ENCODE results near the gene CORO7. TPM values are rescaled to one million over a fixed set of nuclear protein-coding genes. Genes with fewer than 3 reads are reported as not detected.

CORO7 gene
- total RNA-seq, 1 experiment from 2014 or later: 42.1 TPM

DNA sequence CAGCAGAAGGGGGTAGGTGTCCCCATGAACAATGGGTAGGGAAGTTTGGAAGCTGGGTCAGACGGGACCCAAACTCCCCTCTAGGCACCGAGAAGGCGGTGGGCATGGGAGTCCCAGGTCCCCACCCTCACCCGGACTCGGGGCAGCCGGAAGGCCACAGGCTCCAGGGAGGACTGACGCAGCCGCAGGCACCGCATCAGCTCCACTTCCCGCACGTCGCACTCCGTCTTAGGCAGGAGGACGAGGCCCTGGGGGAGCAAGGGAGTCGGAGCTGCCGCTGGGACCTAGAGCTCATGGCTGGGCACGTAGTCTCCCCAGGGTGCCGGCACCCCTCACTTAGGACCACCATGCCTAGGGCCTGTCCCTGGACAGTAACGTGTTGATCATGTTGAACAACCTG is 58.2 kb downstream of the CORO7 start:
- H3K27ac ChIP-seq: no peak overlapping the region
- H3K79me2 ChIP-seq (ENCODE audit: low read depth): no peaks in the 10 kb centered on the region
- DNase-seq: no peak
- H3K4me2 ChIP-seq: no peak overlapping the region
- H4K20me1 ChIP-seq (ENCODE audit: insufficient read depth): no peaks in the 10 kb centered on the region
- H3K4me3 ChIP-seq: no peak overlapping the region
- peaks cover 11% of the 10 kb centered on the region for H3K4me1 ChIP-seq (replicated peaks; ENCODE audit: insufficient read depth)
- no peak overlapping the region for H2AFZ ChIP-seq
- TF ChIP-seq EZH2 (IDR thresholded peaks at IDR 0.05; ENCODE audit: low read depth): no peak
- TF ChIP-seq, protein P1, sequence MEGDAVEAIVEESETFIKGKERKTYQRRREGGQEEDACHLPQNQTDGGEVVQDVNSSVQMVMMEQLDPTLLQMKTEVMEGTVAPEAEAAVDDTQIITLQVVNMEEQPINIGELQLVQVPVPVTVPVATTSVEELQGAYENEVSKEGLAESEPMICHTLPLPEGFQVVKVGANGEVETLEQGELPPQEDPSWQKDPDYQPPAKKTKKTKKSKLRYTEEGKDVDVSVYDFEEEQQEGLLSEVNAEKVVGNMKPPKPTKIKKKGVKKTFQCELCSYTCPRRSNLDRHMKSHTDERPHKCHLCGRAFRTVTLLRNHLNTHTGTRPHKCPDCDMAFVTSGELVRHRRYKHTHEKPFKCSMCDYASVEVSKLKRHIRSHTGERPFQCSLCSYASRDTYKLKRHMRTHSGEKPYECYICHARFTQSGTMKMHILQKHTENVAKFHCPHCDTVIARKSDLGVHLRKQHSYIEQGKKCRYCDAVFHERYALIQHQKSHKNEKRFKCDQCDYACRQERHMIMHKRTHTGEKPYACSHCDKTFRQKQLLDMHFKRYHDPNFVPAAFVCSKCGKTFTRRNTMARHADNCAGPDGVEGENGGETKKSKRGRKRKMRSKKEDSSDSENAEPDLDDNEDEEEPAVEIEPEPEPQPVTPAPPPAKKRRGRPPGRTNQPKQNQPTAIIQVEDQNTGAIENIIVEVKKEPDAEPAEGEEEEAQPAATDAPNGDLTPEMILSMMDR (conservative IDR thresholded peaks at IDR 0.05): no peak
- POLR2A ChIA-PET (ENCODE audit: unreplicated experiment): no interaction called here
- H3K9me2 ChIP-seq (ENCODE audit: insufficient read depth): no peaks in the 10 kb centered on the region
- CTCF ChIA-PET: interaction anchor here (0.6 to 2.1 kb wide), 3 partner anchors 35 to 477 kb away, joined by 3 to 15 read pairs (median 12); no protein-coding TSS in a partner anchor
- no TSS peak for BruUV-seq (replicated peaks)
- intact Hi-C loops (cut with micrococcal nuclease; ENCODE audit: unreplicated experiment): no loop called here
- peaks cover 15% of the 10 kb centered on the region; the same call in 1 of the 2 replicates for H3F3A ChIP-seq (ENCODE audit: insufficient read depth, low read depth)
- H3K36me3 ChIP-seq (ENCODE audit: low read depth): no peaks in the 10 kb centered on the region
- no peaks in the 10 kb centered on the region for H3K27me3 ChIP-seq (ENCODE audit: insufficient read depth, low read depth)
- no peaks in the 10 kb centered on the region for H3K9me3 ChIP-seq (ENCODE audit: insufficient read depth, low read depth)

- CTCF ChIA-PET: no interaction called here
- H3K79me2 ChIP-seq (ENCODE audit: low read depth): no peaks in the 10 kb centered on the region
Measured at GRCh38 chr16:4356820-4357219, 59.6 kb downstream of the CORO7 start.

DNA sequence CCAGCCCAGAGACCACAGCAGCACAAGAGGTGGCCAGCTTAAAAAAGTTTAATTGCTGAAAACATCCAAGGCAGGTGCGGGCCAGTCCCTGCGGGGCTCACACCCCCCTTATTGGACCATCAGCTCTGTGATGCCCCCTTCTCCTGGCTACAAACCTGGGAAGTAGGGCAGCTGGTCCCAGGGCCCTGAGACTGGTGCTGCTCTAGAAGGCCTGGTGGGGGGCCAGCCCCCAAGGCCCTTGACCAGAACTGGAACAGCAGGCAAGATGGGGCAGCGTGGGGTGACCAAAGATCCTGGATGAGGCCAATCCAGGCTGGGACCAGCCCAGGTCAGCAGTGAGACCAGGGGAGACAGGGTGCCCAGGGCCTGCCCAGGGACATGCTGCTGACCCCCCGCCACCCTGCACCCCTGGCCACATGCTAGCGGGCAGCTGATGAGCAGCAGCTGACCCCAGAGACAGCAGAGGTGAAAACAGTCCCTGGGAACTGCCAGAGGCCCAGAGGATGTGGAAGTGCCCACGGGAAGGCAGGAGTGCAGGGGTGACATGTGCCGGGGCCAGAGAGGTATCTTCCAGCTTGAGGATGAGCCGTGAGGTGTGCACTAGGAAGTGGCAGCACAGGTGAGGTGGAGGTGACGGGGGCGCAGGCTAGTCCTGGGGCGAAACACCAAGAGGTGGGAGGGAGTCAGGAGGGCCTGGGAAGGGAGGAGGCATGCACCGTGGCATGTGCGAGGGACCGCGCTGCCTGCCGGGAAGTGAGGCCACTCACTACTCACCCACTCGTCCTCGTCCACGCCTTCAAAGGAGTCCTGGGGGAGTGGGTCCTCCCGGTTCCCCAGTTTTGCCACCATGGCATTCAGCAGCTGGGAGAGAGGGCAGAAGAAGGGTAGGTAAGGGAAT is 61.6 kb downstream of the CORO7 start:
- POLR2A ChIA-PET (ENCODE audit: unreplicated experiment): interaction anchor here (0.5 kb wide), 1 partner anchor 66 kb away, joined by 6 read pairs; no protein-coding TSS in a partner anchor
- CTCF ChIA-PET: no interaction called here
- no peak for TF ChIP-seq EZH2 (IDR thresholded peaks at IDR 0.05; ENCODE audit: low read depth)
- TF ChIP-seq, protein P1 (conservative IDR thresholded peaks at IDR 0.05): no peak
- Histone ChIP-seq H3K9me2 (ENCODE audit: insufficient read depth) (no peaks in the 10 kb centered on the region), H3F3A (ENCODE audit: insufficient read depth, low read depth) (peaks cover 22% of the 10 kb centered on the region; the same call in 1 of the 2 replicates), H2AFZ (no peak overlapping the region), H3K79me2 (ENCODE audit: low read depth) (peaks cover 12% of the 10 kb centered on the region), H3K27me3 (ENCODE audit: insufficient read depth, low read depth) (no peaks in the 10 kb centered on the region), H3K4me1 (replicated peaks; ENCODE audit: insufficient read depth) (peaks cover 29% of the 10 kb centered on the region), H4K20me1 (ENCODE audit: insufficient read depth) (peaks cover 3% of the 10 kb centered on the region), H3K4me3 (no peak overlapping the region), H3K4me2 (no peak overlapping the region), H3K36me3 (ENCODE audit: low read depth) (no peaks in the 10 kb centered on the region), H3K27ac (no peak overlapping the region), H3K9me3 (ENCODE audit: insufficient read depth, low read depth) (no peaks in the 10 kb centered on the region)
- no TSS peak for BruUV-seq (replicated peaks)
- no peak for DNase-seq
- intact Hi-C loops (cut with micrococcal nuclease; ENCODE audit: unreplicated experiment): no loop called here

More at GRCh38 chr16:4356820-4357219, 59.6 kb downstream of the CORO7 start:
- Histone ChIP-seq H3K36me3 (ENCODE audit: low read depth) (no peaks in the 10 kb centered on the region), H3K27ac (no peak overlapping the region), H2AFZ (no peak overlapping the region), H3K9me3 (ENCODE audit: insufficient read depth, low read depth) (no peaks in the 10 kb centered on the region), H3K4me3 (no peak overlapping the region), H3K9me2 (ENCODE audit: insufficient read depth) (no peaks in the 10 kb centered on the region), H3K27me3 (ENCODE audit: insufficient read depth, low read depth) (no peaks in the 10 kb centered on the region), H3F3A (ENCODE audit: insufficient read depth, low read depth) (peaks cover 17% of the 10 kb centered on the region; the same call in 1 of the 2 replicates), H3K4me2 (no peak overlapping the region), H4K20me1 (ENCODE audit: insufficient read depth) (no peaks in the 10 kb centered on the region), H3K4me1 (replicated peaks; ENCODE audit: insufficient read depth) (peaks cover 18% of the 10 kb centered on the region)
- BruUV-seq (replicated peaks): no TSS peak
- no peak for DNase-seq
- intact Hi-C loops (cut with micrococcal nuclease; ENCODE audit: unreplicated experiment): no loop called here
- no peak for TF ChIP-seq EZH2 (IDR thresholded peaks at IDR 0.05; ENCODE audit: low read depth)
- TF ChIP-seq, protein P1 (conservative IDR thresholded peaks at IDR 0.05): no peak
- POLR2A ChIA-PET (ENCODE audit: unreplicated experiment): no interaction called here

All from PC-9 (cell line).